ENCODE measurements around the gene CHN1. TPM values are rescaled to one million over a fixed set of nuclear protein-coding genes. Genes with fewer than 3 reads are reported as not detected.

The CHN1 gene
- total RNA-seq, 2 experiments from 2014 or later = 5.3 to 5.6 TPM

- Histone ChIP-seq H3K27ac (ENCODE audit: low read depth in 1 of 2, low read length in 2 of 2) (no peak overlapping the region), H3K4me1 (ENCODE audit: insufficient read depth, low read length) (peaks cover 52% of the 10 kb centered on the region), H3K27me3 (ENCODE audit: control insufficient read depth in 1 of 2, insufficient read depth in 2 of 2, low read length in 2 of 2) (no peaks in the 10 kb centered on the region), H3K4me3 (ENCODE audit: low read length) (no peak overlapping the region), H3K36me3 (ENCODE audit: insufficient read depth, low read length) (no peaks in the 10 kb centered on the region), H3K9me3 (ENCODE audit: control insufficient read depth in 1 of 2, insufficient read depth in 1 of 2, low read length in 2 of 2) (no peaks in the 10 kb centered on the region)
- peaks cover 53% of the 10 kb centered on the region for H3K4me1 Mint-ChIP-seq (ENCODE audit: low read depth)
- no peaks in the 10 kb centered on the region for H3K9me3 Mint-ChIP-seq
- no peak overlapping the region for H3K4me3 Mint-ChIP-seq
- CTCF ChIA-PET = interaction anchor here (1.0 kb wide), 1 partner anchor 31 kb away, joined by 3 read pairs; no protein-coding TSS in a partner anchor
- no peak for ATAC-seq (ENCODE audit: poor library complexity)
- H3K36me3 Mint-ChIP-seq (ENCODE audit: low read depth) = no peaks in the 10 kb centered on the region
- H3K27ac Mint-ChIP-seq = peak overlapping the region; percentile 62
- TF ChIP-seq CTCF (IDR thresholded peaks at IDR 0.05) = no peak
- H3K27me3 Mint-ChIP-seq = no peaks in the 10 kb centered on the region
- intact Hi-C loops (cut with DNase I, micrococcal nuclease) = no loop called here
- peak in 2 of 14 experiments; percentile 33 to 40 for DNase-seq
- POLR2A ChIA-PET = no interaction called here
Observed at GRCh38 chr2:174780191-174780840, 224.9 kb downstream of the CHN1 start.

- Mint-ChIP-seq H3K9me3 (no peaks in the 10 kb centered on the region), H3K36me3 (ENCODE audit: low read depth) (no peaks in the 10 kb centered on the region), H3K4me3 (peak overlapping the region; percentile 22), H3K4me1 (ENCODE audit: low read depth) (peaks cover 55% of the 10 kb centered on the region), H3K27ac (peak overlapping the region; percentile 82), H3K27me3 (no peaks in the 10 kb centered on the region)
- POLR2A ChIA-PET = interaction anchor here (0.7 to 1.3 kb wide), 2 partner anchors 8 to 22 kb away, joined by 4 to 7 read pairs; no protein-coding TSS in a partner anchor
- peak in 4 of 14 experiments; percentile 20 to 41 (median 32) for DNase-seq
- Histone ChIP-seq H3K36me3 (ENCODE audit: insufficient read depth, low read length) (no peaks in the 10 kb centered on the region), H3K9me3 (ENCODE audit: control insufficient read depth in 1 of 2, insufficient read depth in 1 of 2, low read length in 2 of 2) (no peaks in the 10 kb centered on the region), H3K4me3 (ENCODE audit: low read length) (no peak overlapping the region), H3K27me3 (ENCODE audit: control insufficient read depth in 1 of 2, insufficient read depth in 2 of 2, low read length in 2 of 2) (no peaks in the 10 kb centered on the region), H3K4me1 (ENCODE audit: insufficient read depth, low read length) (peaks cover 52% of the 10 kb centered on the region), H3K27ac (ENCODE audit: low read depth in 1 of 2, low read length in 2 of 2) (peak overlapping the region in 1 of 2 donors; percentile 71)
- no peak for TF ChIP-seq CTCF (IDR thresholded peaks at IDR 0.05)
- CTCF ChIA-PET = interaction anchor here (0.7 to 1.0 kb wide), 3 partner anchors 30 to 79 kb away, joined by 3 read pairs; no protein-coding TSS in a partner anchor
- no peak for ATAC-seq (ENCODE audit: poor library complexity)
- intact Hi-C loops (cut with DNase I, micrococcal nuclease) = loop anchor here in 1 of 2 experiments (10.0 kb wide), 1 partner anchor 225 kb away; the partner anchor contains the start of gene CHN1
Observed at GRCh38 chr2:174779361-174779928, 225.7 kb downstream of the CHN1 start.

GRCh38 chr2:174778085-174778981 lies 226.8 kb downstream of the CHN1 start:
- Histone ChIP-seq H3K27me3 (ENCODE audit: control insufficient read depth in 1 of 2, insufficient read depth in 2 of 2, low read length in 2 of 2) (no peaks in the 10 kb centered on the region), H3K27ac (ENCODE audit: low read depth in 1 of 2, low read length in 2 of 2) (peak overlapping the region in 1 of 2 donors; percentile 71), H3K36me3 (ENCODE audit: insufficient read depth, low read length) (no peaks in the 10 kb centered on the region), H3K9me3 (ENCODE audit: control insufficient read depth in 1 of 2, insufficient read depth in 1 of 2, low read length in 2 of 2) (no peaks in the 10 kb centered on the region), H3K4me3 (ENCODE audit: low read length) (no peak overlapping the region), H3K4me1 (ENCODE audit: insufficient read depth, low read length) (peaks cover 52% of the 10 kb centered on the region)
- Mint-ChIP-seq H3K27ac (peak overlapping the region; percentile 82), H3K9me3 (no peaks in the 10 kb centered on the region), H3K4me1 (ENCODE audit: low read depth) (peaks cover 55% of the 10 kb centered on the region), H3K36me3 (ENCODE audit: low read depth) (no peaks in the 10 kb centered on the region), H3K27me3 (no peaks in the 10 kb centered on the region), H3K4me3 (peak overlapping the region; percentile 28)
- DNase-seq = peak; percentile 55 to 93 (median 67)
- intact Hi-C loops (cut with DNase I, micrococcal nuclease) = loop anchor here in 1 of 2 experiments (1.0 to 10.0 kb wide), 2 partner anchors 29 to 226 kb away; partner anchors contain the start of gene CHN1
- peak; percentile 86 for ATAC-seq (ENCODE audit: poor library complexity)
- CTCF ChIA-PET = interaction anchor here (0.7 kb wide), 1 partner anchor 78 kb away, joined by 3 read pairs; no protein-coding TSS in a partner anchor
- POLR2A ChIA-PET = interaction anchor here (0.7 to 1.4 kb wide), 4 partner anchors 9 to 227 kb away, joined by 3 to 4 read pairs (median 3); partner anchors contain the start of gene CHN1
- no peak for TF ChIP-seq CTCF (IDR thresholded peaks at IDR 0.05)

Measured in CD4-positive, alpha-beta T cell (primary cell).